Left lobe of liver (tissue), 2 donors: ENCODE data around the gene INTS7. TPM values are rescaled to one million over a fixed set of nuclear protein-coding genes. Genes with fewer than 3 reads are reported as not detected.
"Not testable (repeated sequence)": the region's sequence is repeated elsewhere in the genome, so short reads cannot be mapped to it uniquely, and the experiment has no call there.

ENCODE experiments used
- ATAC-seq: fragments of 200-7000 bp; cut with Tn5 transposase; one replicate; pipeline ENCODE4 v1.9.1; 2020; ENCODE audit warnings: mild to moderate bottlenecking, moderate library complexity
- DNase-seq: peaks from one replicate; pipeline ENCODE4 v3.0.0-alpha.2; 2020; ENCODE audit warnings: low spot score
- total RNA-seq: library from RNA; stranded (reverse); gene quantifications from one replicate; pipeline ENCODE4 v1.2.1, GENCODE V29; 2021
- donor health status: DM: no; HTN: no; CAD: no; lungs with moderate emphysema.
- donor health status: DM: no; HTN: yes; CAD: no.

INTS7 gene
- total RNA-seq, 1 donor from 2014 or later, result 5.2 TPM

DNA sequence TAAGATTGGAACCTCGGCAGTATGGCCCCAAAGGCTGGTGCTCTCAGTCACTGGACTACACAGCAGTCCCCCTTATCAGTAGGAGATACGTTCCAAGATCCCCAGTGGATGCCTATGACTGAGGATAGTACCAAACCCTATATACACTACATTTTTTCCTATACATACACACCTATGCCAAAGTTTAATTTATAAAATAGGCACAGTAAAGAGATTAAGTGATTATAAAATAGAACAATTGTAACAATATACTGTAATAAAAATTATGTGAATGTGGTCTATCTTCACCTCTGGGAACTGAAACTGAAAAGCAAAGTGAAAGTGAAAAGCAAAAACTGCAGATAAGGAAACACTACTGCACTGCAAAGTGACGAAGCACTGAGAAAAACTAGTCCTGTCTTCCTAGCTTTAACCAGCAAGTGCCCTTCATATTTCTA lies 96.8 kb downstream of the INTS7 start:
- DNase-seq, result no peak
- peak; percentile 83 for ATAC-seq

DNA sequence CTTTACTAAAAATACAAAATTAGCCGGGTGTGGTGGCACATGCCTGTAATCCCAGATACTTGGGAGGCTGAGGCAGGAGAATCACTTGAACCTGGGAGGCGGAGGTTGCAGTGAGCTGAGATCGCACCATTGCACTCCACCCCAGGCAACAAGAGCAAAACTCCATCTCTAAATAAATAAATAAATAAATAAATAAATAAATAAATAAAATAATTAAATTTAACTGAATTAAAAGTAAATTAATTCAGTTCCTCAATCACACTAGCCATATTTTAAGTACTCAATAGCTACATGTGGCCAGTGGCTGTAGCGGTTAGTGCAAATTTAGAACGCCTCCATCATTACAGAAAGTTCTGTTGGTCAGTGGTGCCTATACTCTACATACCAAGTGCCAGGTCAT lies 97.9 kb downstream of the INTS7 start:
- ATAC-seq, DNase-seq: not testable (repeated sequence)

DNA sequence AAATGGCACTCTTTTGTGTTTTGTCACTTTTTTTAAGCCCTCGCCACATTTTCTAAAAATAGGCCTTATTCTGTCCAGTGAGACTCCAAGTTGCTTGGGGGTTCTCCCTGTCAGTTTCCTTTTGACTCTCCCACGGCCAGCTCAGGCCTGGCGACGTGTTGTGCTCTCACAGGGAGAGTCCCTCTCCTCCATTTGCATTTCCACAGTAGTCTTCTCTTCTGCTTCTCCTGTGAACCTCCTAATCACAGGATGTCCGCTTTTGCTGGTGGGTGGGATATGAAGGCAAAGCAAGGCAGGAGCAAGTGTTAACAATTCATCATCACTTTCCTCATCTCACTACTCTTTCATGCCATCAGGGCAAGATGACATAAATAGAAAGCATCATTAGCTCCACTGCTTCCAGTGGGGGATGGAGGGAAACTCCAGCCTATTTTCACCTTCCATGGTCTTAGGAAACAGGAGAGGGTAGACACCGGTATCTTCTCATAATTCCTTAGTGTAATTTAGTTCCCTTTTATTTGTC lies 99.8 kb downstream of the INTS7 start:
- no peak for ATAC-seq

DNA sequence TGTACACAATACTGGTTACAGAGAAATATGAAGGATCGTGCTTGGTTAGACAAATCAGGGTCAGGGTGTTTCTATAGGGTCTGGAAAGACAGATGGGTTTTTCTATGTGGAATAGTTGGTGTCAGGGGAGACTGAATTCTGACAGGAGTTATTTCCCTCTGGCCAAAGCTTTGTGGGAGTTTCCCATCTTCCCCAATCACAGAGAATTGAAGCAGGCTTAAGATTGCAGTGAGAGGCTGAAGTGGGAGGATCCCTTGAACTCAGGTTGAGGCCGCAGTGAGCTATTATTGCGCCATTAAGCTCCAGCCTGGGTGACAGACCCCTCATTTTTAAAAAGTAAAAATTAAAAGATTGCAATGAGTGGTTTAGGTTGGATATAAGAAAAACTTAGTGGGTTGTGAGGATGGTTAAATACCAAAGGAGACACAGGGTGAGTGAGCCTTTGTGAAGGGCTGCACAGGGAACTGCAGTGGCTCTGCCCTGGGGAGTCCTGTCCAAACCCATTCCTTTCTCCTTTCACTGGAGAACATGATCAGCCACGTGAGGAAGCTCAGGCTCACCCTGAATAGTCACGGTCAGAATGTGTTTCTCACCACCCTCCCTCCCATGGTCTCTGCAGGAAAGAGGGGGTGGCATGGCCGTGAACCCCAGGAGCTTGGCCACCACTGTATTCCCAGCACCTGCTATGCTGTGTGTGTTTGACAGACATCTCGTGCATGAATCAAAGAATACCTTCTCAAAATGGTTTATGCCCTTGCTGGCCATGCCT lies 101.2 kb downstream of the INTS7 start:
- DNase-seq, result no peak
- no peak for ATAC-seq

More for the DNA sequence above, 99.8 kb downstream of the INTS7 start:
- DNase-seq, result no peak

DNA sequence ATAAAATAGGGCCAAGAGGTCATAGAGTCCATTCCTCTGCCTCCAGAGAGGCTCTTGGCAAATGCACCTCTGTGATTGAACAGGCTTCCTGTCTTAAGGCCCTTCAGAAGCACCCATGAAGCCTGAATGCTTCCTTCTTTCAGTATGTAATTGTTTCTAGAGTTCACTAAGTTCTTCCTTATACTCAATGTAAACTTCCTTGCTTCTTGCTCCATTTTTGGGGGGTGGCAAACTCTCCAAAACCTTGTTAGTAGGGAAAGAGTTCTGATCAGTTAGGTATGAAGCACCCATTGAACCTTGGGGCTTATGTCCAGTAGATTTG lies 102.5 kb downstream of the INTS7 start:
- no peak for DNase-seq
- no peak for ATAC-seq

DNA sequence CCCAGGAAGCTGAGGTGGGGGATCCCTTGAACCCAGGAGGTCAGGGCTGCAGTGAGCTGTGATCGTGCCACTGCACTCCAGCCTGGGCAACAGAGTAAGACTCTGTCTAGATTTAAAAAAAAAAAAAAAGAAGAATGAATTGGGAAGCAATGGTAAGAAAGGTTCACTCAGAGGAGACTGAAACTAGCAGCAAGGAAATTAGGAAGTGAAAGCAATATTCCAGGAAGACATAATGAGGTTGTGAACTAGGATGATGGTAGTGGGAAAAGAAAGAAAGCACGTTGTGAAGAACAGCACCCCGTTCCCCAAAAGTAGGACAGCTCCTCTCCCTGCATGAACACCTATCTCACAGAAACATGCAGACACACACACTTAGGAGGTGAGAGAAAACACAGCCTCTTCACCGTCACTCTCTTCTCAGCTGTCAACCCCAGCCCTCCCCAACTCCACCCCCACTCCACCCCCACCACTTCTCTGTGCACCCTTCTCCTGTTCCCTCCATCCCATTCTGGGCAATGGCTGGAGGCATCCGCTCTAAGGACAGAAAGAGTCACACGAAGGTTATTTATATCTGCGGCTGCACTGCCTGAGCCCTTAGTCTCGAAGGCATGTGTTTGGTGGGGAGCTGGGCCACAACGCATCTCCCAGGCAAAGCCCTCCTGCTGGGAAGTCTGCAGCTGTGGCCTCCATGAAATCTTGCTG lies 103.0 kb downstream of the INTS7 start:
- DNase-seq (no peak), ATAC-seq (no peak)

DNA sequence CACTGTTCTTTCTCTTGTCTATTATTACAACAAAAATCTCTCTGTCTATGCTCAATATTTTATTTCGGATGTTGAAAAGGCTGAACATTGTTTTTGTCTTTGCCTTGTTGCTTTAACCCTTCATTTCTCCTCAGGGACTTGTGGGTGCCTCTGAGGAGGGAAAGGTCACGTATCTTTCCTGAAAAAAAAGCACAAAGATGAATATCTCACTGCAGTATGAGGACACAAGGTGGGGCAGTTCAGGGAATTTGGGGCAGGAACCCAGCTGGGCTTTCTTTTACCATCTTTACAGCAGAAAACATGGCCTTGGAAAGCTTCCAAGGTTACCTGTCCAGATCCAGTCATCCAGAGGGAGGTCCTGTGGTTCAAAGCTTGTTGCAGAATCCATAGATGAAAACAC lies 105.7 kb downstream of the INTS7 start:
- DNase-seq (no peak), ATAC-seq (no peak)

DNA sequence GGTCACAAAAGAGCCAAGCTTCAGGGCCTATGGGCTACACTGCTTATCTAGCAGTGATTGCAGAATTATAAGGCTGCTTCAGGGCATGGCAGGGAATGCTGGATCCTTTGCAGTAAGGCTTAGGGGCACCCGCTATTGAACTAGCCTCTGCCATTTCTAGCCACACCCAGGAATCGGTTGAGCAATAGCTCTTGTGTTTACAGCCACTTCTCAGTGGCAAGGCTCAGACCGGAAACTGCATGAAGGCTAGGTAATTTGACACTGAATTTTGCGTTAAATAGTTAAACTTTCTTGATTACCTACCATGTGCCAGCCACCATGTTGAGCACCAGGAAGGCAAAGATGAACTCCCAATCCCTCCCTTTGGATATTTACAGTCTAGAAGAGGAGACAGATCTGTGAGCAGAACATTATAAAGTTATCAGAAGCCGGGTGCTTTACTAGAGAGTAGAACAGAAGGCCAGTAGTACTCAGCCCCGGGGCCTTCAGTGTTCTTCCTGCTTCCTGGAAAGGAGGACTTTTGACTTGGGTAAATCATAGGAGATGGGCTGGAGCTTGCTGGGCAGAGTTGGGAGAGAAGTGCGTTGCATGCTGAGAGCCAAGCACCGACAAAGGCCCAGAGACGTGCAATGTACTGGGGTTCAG lies 106.2 kb downstream of the INTS7 start:
- peak; percentile 70 for DNase-seq
- peak; percentile 94 for ATAC-seq

DNA sequence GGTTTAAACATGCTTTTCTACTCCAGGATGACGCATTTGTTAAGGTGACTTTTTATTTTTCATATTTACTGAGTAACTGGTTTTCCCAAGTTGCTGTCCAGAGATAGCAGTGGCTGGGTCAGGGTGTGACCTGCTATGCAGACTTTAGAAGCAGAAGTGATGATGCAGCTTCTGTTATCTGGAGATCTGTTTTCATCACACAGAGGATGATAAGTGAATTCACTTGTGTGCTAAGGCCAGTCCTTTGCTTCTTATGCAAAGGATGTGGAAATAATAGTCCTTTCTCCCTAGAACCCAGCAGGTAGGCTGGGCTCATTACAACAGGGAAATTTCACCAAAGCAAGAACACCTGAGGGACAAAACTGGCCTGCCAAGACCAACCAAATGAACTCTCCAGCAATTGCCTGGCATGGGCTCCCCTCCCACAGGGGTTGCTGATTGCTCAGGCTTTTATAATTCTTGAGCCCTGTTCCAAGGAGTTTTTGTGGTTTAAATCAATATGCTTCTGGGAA lies 107.0 kb downstream of the INTS7 start:
- DNase-seq, result no peak
- no peak for ATAC-seq

DNA sequence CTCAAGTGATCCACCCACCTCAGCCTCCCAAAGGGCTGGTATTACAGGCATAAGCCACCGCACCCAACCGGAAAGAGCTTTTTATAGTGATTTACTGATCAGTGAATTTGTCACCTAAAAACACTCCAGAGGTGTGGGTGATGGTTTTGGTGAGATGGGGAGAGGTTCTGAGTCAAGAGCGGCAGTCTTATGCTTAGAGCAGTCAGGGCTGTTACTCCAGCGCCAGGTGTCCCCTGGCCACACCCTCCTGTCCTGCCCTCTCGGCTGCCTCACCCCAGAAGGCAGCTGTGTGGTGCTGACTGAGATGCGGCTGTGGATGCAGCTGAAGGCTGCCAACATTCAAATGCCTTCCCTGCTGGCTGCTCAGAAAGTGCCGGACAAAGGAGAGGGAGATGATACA lies 110.3 kb downstream of the INTS7 start:
- ATAC-seq (no peak), DNase-seq (no peak)

DNA sequence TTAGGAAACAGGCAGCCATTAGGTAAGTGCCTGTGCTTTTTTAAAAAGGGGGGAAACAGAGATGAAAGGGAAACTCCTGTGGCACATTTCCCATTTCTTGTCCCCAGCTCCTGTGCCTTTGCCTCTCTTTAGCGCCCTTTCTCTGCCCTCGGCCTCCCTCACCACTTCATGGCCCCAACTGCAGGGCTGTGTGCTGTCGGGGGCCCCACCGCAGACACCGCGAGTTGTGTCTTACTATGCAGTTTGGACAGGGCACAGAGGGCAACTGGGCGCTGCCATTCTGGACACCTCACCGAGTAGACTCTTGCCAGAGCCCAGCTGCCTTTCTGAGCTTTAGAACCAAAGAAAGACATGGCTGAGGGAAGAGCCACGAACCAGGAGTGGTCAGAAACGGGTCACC lies 111.1 kb downstream of the INTS7 start:
- DNase-seq, result no peak
- no peak for ATAC-seq

DNA sequence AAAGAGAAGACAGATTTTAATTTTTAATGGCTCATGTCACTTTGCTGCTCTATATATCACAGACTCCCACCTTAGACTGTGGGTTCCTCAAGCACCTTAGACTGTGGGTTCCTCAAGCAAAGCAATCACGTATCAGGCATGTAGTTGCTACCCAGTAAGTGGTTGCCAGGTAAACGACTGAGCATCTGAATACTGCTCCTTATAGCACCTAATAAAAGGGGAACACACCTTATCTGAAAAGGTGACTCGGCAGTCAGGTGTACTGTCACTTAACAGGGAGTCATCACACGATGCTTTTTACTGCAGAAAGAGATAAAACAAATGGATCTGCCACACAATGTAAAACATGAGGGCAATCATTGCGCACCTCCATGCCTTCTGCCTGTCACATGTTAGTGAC lies 112.3 kb downstream of the INTS7 start:
- ATAC-seq (no peak), DNase-seq (no peak)

DNA sequence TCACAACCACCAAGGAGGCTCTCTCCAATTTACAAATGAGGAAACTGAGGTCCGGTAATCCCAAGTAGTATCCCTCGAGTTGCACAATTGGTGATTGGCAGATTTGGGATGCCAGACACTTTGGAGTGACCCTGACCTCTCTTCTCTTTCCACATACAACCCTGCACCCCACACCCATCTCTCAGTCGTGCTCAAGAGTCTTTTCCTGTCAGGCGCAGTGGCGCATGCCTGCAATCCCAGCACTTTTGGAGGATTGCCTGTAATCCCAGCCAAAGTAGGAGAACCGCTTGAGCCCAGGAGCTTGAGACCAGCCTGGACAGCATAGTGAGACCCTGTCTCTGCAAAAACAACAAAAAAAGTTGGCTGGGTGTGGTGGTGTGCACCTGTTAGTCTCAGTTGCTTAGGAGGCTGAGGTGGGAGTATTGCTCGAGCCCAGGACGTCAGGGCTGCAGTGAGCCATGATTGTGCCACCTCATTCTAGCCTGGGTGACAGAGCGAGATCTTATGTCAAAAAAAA lies 113.7 kb downstream of the INTS7 start:
- ATAC-seq (peak; percentile 3), DNase-seq (peak; percentile 57)

DNA sequence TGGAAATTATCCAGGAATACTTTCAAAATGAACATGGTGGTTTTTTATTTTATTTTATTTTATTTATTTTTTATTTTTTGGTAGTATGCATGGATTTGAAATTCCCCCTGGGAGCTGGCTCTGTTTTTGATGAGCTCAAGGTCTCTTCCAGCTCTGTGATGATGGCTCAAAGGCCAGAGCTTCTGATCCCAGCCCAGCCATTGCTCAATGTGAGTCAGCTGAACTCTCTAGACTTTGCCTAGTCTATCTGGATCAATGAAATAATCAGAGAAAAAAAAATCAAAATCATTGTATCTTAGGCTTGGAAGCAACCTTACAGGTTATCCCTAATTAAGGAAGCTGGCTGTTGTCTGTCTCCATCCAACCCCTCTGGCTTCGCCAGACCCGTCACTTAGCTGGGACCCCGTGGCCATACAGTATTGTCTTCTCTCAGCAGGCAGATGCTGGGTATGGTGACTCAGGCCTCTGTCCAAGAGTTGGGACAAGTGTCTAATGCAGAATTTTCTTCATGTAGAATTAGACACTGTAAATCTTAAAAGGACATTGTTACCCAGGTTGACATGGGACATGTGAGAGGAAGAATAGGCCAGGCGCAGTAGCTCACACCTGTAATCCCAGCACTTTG lies 114.6 kb downstream of the INTS7 start:
- ATAC-seq, result peak; percentile 76
- peak; percentile 85 for DNase-seq

DNA sequence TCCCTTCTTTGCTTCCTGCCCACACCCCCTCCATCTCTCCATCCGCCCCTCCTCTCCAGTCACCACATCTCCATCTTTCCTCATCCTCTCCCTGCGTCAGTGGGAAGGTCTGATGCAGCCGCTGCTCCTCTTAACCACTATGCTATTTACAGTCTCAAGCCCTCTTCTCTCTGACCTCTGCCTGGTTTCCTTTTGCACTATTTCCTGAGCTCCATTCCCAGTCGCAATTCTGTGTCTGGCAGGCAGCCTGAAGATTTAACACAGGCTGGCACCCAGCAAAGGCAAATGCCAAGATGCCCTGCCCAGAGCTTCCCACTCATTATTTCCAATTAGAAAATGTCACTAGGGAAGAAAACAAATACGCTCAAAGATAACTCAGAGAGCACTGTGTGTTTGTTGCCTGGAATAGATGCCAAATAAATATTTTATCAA lies 115.2 kb downstream of the INTS7 start:
- peak; percentile 48 for ATAC-seq
- DNase-seq, result peak; percentile 77

DNA sequence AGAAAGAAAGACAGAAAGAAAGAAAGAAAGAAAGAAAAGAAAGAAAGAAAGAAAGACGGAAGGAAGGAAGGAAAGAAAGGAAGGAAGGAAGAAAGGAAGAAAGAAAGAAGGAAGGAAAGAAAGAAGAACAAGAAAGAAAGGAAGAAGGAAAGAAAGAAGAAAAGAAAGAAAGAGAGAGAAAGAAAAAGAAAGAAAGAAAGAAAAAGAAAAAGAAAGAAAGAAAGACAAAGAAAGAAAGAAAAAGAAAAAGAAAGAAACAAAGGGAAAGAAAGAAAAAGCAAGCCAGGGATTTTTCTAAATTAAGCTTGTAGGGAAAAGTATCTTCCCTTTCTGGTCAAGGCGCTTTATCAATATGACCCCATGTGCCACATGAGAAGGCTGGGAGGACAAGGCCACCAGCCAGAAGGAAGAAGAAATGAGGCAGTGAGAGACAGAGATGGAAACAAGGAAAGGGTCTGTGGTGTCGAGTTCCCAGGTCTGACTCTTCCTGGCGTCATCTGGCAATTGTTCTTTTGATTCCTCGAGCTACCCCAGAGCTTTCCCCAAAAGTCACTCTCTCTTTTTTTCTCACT lies 116.4 kb downstream of the INTS7 start:
- ATAC-seq, result no peak
- DNase-seq, result no peak

DNA sequence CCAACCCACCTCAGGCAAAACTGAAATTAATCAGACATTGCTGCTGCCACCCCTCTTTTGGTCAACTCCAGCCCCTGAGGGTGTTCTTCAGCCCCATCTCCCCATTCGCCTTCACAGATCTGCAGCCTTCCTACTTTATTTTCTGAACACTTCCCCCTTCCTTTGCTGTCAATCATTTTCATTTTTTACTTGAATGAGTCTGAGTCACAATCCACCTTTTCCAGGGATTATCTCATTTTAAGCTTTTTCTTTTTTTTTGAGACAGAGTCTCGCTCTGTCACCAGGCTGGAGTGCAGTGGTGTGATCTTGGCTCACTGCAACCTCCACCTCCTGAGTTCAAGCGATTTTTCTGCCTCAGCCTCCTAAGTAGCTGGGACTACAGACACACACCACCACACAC lies 118.9 kb downstream of the INTS7 start:
- not testable (repeated sequence) for ATAC-seq, DNase-seq

DNA sequence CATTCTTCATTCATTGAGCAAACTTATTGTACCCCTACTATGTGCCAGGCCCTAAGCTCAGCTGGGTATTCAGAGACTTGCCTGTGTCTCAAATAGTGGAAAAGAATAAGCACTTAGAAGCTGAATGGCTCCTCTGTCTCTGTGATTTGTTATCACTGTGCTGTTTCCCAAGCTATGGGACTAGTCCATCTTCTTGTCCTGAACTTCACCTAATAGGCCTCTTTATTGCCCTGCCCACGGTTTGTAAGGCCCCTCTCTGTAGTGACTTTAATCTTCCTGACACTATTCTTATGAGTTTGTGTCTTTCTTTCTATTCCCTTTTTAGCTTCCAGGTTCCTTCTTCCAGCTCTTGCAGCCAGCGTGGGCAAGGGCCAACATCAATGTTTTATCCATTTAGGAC lies 119.4 kb downstream of the INTS7 start:
- no peak for ATAC-seq

DNA sequence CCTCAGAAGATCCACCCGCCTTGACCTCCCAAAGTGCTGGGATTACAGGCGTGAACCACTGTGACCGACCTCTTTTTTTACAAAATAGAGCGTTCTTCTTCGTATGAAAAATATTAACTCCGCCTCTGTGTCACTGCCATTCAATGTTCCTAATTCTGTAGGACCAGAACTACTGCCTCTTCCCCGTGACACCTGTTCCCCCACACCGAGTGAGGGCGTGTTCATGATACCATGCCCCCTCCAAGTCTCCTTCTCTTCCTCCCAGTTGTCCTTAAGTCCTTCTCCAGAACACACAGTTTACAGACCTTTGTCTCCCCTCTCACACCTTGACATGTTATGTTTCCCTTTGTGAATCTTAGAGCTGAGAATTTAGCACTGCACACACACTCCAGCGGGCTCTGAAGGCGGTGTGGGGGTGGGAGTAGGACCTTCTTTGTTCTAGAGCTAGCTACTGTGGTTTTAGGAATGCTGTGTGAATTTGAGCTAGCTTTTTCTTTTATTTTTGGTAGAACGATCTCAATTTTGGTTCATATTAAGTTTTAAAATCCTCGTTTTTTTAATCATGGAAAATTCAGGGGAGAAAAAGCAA lies 122.4 kb downstream of the INTS7 start:
- DNase-seq (no peak), ATAC-seq (no peak)

More for the DNA sequence above, 119.4 kb downstream of the INTS7 start:
- DNase-seq, result no peak

DNA sequence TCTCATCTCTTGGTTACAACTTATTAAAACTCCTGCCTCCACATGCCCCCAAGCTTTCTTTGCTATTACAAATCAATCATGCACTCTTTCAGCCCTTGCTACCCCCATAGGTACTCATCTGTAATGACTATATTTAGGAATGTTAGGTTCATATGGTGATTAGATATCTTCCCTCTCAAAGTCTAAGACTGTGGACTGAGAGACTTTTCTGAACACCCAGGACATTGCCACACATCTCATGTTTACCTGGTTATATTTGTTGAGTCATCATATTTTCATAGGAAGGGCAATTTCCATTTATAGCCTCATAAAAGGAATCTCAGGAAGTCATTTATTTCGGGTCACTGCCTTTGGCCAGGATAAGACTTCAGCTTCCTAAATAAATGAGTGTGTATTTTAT lies 123.3 kb downstream of the INTS7 start:
- DNase-seq, result no peak
- ATAC-seq, result no peak
